Muscle of arm (tissue), 12 donors: ENCODE measurements around the gene PSMD4. TPM values are rescaled to one million over a fixed set of nuclear protein-coding genes. Genes with fewer than 3 reads are reported as not detected.

ENCODE experiments used
- DNase-seq: peaks from one replicate; pipeline ENCODE4 v3.0.0-alpha.2; 2013
- polyA plus RNA-seq, 12 donors: library from polyadenylated mRNA; unstranded; fragments of 120-200 nt; gene quantifications; one replicate each; pipeline ENCODE4 v1.2.1, GENCODE V29; 2013; ENCODE audit not compliant: insufficient read length in 12 of 12

The PSMD4 gene
- polyA plus RNA-seq, 12 donors, result 69.6 to 122 (median 110) TPM; not detected in 1

DNA sequence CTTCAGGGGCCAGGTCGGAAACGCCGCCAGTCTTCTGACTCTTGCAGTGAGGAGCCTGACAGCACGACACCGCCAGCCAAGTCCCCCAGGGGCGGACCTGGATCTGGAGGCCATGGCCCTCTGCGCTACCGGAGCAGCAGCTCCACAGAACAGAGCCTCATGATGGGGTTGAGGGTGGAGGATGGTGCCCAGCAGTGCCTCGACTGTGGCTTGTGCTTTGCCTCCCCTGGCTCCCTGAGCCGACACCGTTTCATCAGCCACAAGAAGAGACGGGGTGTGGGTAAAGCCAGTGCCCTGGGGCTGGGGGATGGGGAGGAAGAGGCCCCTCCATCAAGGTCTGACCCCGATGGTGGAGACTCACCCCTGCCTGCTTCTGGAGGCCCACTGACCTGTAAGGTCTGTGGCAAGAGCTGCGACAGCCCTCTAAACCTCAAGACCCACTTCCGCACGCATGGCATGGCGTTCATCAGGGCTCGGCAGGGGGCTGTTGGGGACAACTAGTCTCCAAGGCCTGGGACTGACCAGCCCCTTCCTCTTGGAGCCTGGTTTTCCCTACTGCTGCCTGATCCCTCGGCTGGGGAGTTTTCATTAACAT, 36.3 kb downstream of the PSMD4 start:
- DNase-seq, result no peak

DNA sequence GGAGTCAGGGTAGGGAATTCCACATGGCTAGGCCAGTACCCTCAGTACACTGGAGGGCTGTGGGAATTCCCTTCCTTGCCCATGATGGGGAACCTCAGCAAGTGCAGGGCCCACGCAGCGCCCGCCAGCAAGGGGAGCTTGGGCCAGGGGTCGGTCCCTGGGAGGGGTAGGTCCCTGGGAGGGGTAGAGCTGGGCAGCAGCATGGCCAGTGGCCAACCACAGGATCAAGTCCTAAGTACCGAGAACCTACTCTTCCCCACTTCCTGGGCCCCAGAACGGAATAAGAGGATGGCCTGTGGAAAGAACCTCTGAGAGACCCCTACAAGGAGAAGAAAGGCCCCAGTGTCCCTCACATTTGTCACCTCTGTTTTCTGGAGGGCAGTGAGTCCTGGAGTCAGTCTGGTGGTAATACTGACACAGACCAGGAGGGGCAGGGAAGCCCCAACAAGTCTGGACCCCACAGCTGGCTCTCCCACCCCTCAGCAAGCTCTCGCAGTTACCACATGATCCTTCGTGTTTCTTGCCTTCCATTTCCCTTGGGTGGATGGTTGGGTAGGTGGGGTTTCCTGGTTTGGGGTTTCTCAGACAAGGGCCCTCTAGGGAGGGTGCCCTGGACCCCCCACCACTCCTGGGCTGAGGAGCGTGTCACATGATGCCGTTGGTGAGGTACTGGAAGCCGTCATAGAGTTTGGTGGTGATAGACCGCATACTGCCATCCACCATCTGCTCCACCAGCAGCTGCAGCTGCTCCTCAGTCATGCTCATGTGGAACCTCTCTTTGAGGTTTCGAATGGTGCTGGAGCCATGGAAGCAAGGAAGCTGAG, 37.9 kb downstream of the PSMD4 start:
- no peak for DNase-seq

DNA sequence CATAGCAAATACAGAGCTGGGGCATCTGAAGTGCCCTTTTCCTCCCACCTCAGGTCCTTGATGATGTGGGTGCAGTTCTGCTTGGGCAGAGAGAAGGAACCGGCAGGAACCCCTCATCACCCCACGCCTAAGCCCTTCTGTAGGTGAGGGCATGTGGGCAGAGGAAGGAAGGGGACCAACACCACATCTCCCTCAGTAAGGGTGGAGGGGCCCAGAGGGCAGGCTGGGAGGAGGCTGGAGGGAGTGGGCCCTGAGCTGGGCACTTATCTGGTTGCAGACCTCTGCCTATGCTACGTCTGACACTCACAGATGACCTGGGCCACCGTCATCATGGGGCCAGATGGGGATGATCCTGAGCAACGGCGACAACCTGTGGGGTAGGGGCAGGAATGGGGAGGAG, 38.6 kb downstream of the PSMD4 start:
- no peak for DNase-seq

DNA sequence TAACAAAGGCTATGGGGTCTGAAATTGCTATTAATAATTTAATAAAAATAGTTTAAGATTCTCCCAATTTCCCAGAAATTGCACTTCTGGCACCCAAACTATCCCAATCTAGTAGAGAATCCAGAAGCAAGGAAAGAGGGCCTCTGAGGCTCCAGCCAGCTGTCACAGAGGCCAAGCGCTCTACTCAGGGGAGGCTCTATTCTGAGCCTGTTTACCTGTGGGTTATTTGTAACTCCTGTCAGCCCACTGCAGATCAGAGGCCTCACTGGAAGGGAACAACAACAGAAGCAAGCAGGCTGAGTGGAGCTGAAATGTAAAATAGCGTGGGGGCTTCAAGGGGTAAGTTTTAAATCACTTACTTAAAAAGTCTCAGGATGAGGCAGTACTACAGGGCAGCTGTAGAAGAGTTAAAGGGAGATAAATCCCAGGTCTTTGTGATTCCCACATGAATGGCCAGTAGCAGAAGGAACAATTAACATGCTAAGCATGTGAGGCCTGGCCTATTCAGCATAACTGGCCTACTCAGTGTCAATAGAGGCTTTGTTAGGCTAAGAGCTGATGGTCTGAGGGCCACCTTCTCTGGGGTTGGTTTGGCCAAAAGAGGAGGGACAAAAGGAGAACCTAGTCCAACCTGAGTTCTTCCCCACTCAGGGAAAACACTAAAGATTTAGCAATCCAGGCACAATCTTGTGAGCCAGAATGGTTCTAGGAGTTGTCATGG, 40.4 kb downstream of the PSMD4 start:
- no peak for DNase-seq

DNA sequence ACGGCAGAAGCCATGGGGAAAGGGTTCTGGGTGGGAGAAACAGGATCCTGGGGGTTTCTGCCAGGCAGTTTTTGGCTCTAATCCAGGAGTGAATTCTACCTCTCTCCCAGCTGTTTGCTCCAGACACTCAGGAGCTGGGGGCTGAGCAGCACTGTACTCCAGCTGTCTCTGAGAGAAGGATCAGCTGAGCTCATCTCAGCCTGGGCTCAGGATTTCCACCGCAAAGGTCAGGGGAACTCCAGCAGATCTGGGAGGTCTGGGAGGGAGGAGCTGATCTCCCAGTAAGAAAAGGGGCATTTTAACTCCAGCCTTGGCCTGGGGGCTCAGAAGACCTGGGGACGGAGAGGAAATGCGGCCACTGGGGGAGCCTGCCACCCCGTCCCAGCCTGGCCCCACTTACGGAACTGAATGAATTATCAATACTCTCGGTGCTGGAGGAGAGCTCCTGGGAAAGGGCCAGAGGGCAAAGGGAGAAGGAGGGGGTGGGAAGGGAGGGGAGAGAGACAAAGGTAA, 55.3 kb downstream of the PSMD4 start:
- DNase-seq, result peak; percentile 57

DNA sequence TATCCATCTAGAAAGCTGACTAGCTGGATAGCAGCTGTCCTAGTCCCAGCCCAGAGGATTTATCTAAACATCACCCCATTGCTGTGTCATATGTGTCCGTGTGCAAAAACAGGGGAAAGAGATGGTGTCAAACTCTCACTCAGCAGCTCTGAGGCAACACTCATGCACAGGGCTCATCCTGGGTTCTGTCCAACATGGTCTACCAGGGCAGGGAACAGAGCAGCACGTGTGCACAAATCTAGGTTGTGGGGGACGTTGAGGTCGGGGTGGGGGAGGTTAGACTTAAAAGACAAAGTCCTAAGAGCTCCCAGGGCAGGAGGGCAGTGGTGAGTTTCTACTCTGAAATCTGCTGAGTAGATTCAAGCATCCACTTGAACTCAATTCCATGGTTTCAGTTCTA, 56.5 kb downstream of the PSMD4 start:
- DNase-seq, result no peak

DNA sequence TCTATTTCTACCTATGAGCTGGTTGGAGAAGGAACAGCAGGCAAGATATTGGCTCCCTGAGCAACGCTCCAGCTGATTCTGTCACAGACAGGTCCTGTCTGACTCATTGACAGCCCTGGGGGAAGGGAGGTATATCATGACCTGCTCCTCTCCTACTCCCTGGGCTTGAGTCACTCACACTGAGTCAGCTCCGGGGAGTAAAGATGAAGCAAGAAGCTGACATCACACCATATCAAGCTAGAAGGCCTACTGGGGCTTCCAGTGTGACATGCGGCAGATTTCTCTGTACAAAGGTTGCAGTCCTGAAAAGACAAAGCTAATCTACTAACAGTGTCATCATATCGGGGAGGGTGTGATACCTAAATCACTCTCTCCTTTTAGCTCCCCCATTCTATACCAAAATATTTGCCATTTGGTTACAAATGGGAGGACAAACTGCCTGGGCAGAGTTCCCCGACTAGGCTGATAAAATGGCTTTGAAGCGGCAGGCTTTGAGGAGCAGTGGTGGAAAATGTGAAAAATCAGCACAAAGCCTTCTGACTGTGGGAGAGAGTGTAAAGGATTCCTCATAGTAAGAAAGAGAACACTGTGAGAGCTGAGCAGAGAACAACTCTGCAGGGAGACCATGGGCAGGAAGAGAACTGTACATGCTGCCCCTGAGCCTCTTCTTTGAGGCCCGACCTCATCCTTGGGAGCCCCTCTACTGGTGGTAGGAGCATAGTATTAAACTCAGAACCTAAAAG, 57.2 kb downstream of the PSMD4 start:
- DNase-seq, result no peak

DNA sequence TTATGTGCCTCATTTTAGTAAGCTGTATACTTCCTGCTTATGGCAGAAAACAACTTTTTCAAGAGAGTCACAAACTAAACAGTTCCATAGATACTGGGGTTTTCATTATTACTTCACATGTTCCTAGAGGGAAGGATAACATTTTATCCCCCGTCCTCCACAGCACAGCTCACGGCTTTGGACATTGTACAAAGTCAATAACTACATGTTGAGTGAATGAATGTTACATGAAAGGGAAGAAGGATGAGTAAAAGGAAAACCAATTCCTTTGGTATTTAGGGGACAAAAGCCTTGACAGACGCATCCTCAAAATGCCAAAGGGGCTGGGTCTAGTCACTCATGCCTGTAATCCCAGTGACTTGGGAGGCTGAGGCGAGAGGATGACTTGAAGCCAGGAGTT, 57.9 kb downstream of the PSMD4 start:
- DNase-seq, result no peak

DNA sequence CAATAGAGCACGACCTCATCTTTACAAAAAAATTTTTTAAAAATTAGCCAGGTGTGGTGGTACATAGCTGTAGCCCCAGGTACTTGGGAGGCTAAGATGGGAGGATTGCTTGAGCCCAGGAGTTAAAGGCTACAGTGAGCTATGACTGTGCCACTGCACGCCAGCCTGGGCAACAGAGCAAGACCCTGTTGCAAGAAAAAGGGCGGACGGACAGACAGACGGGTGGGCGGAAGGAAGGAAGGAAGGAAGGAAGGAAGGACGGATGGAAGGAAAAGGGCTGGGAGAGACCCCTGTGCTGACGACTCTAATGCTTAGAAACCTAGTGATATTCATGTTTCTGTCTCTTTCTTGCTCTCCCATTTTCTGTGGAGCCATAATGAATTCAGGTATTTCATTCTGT, 58.3 kb downstream of the PSMD4 start:
- no peak for DNase-seq

DNA sequence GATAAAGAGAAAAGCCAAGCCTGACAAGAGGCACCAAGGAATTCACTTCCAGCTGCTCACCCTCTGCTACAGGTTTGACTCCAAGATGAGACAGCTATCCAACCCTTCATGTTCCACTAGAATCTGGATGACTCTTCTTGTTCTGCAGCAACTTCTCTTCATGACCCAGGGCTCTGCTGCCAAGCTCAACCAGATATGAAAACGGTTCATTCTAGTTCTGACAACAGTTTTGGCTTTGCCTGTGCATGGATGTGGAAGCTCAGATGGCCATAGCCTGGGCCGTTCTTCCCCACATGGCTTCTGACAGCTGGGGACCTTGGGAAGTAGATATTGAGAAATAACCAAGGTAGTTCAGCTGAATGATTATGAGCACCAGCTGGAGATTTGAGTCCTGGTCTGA, 59.0 kb downstream of the PSMD4 start:
- no peak for DNase-seq

DNA sequence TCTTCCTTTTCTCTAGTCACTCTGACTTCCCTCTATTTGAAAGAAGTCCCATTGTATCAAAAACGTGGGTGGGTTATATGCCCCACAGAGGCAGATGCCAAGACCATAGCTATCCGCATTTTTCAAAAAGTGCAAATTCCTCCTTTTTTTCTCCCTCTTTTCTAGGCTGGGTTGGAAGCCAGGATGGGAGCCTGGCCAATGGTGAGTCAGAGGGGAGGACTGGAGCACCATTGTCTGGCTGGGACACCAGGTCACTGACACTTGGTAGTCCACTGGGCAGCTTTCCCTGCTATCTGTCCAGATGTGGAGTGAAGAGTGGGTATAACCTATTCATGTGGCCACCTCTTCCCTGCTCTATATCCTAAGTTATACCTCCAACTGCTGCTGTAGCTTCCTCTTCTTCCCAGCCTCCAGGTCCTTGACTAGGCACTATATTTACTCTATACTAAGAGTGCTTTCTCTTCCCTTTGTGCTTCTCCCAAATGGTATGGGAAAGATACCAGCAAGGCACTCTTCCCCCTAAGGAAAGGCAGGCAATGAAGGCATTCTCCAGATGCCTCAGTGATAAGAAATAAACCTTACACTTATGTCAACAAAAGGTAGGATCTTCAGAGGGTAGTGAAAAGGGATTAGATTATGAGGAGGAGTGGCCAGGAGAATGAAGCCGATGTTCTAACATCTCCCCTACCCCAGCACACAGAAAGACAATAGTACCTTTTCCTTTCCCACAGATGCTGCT, 59.8 kb downstream of the PSMD4 start:
- DNase-seq, result peak; percentile 60

DNA sequence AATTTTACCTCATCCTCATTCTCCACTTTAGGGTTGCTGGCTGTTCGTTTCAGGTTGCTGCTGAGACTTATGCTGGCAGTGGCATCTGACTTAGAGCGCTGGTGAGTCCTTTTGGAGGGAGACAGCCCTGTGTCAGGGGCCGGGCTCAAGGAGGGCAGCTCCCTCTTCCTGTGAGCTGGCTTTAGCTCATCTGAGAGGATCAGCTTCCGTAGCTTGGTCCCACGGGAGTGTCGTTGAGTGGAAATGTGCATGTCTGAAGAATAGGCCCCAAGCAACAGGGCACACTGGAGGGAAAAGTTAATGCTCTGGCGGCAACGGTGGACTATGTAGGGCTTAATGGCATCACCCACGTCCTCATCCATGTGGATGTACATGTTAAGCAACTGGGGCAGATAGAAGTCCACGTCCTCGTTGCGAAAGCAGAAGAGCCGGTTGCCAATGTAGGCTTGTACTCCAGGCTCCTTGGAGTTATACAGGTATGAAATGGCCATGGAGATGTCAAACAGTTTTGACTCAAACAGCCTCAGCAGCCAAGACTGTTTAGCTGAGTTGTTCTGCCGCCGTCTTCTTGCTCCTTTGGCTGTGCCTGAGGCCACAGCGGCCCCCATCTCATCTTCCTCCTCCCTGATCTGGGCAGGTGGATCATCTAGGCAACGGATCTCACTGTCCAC, 61.2 kb downstream of the PSMD4 start:
- DNase-seq, result no peak

Other genes starting within 250 kb of the PSMD4 start
- gene MINDY1, start 247.8 kb upstream of the PSMD4 start, polyA plus RNA-seq, result 10 to 100 TPM in 11 of 12 donors, not detected in 1; 15.5 to 35.9 (median 20.9) TPM
- gene PRUNE1, start 246.3 kb upstream of the PSMD4 start, polyA plus RNA-seq, result 10 to 100 TPM in 11 of 12 donors, not detected in 1; 22.1 to 31.7 (median 27.7) TPM
- 10 to 100 TPM in 1 of 12 donors, 1 to 10 TPM in 4, under 1 TPM in 5, not detected in 2; 0.33 to 23.1 (median 0.91) TPM for gene BNIPL, start 218.1 kb upstream of the PSMD4 start, polyA plus RNA-seq
- 10 to 100 TPM in 1 of 12 donors, 1 to 10 TPM in 10, not detected in 1; 5.1 to 11.8 (median 6.2) TPM for gene C1orf56, start 207.0 kb upstream of the PSMD4 start, polyA plus RNA-seq
- gene CDC42SE1, start 195.1 kb upstream of the PSMD4 start, polyA plus RNA-seq, result 100 to 1,000 TPM in 1 of 12 donors, 10 to 100 TPM in 11; 41.7 to 188 (median 61.7) TPM
- gene MLLT11, start 194.3 kb upstream of the PSMD4 start, polyA plus RNA-seq, result 10 to 100 TPM in 10 of 12 donors, 1 to 10 TPM in 1, not detected in 1; 8.1 to 23.4 (median 16.6) TPM
- gene GABPB2, start 184.0 kb upstream of the PSMD4 start, polyA plus RNA-seq, result 10 to 100 TPM in 1 of 12 donors, 1 to 10 TPM in 10, not detected in 1; 4.5 to 20.0 (median 6.2) TPM
- 100 to 1,000 TPM in 3 of 12 donors, 10 to 100 TPM in 8, not detected in 1; 46.0 to 132 (median 78.0) TPM for gene SEMA6C, start 108.1 kb upstream of the PSMD4 start, polyA plus RNA-seq
- gene TNFAIP8L2, start 98.1 kb upstream of the PSMD4 start, polyA plus RNA-seq, result 1 to 10 TPM in 10 of 12 donors, not detected in 2; 1.1 to 4.5 (median 1.8) TPM
- gene LYSMD1, start 88.8 kb upstream of the PSMD4 start, polyA plus RNA-seq, result 10 to 100 TPM in 10 of 12 donors, not detected in 2; 10.5 to 13.8 (median 12.0) TPM
- 10 to 100 TPM in 11 of 12 donors, not detected in 1; 23.1 to 54.8 (median 39.1) TPM for gene SCNM1, start 88.6 kb upstream of the PSMD4 start, polyA plus RNA-seq
- 10 to 100 TPM in 9 of 12 donors, 1 to 10 TPM in 1, not detected in 2; 9.8 to 62.2 (median 37.7) TPM for gene TMOD4, start 78.8 kb upstream of the PSMD4 start, polyA plus RNA-seq
- 10 to 100 TPM in 11 of 12 donors, not detected in 1; 24.7 to 53.6 (median 45.3) TPM for gene VPS72, start 64.5 kb upstream of the PSMD4 start, polyA plus RNA-seq
- 10 to 100 TPM in 11 of 12 donors, not detected in 1; 31.0 to 72.1 (median 45.1) TPM for gene PIP5K1A, start 56.2 kb upstream of the PSMD4 start, polyA plus RNA-seq
- 10 to 100 TPM in 10 of 12 donors, 1 to 10 TPM in 1, not detected in 1; 9.9 to 27.0 (median 12.3) TPM for gene ZNF687, start 27.6 kb downstream of the PSMD4 start, polyA plus RNA-seq
- gene PI4KB, start 72.7 kb downstream of the PSMD4 start, polyA plus RNA-seq, result 10 to 100 TPM in 11 of 12 donors, not detected in 1; 40.5 to 65.1 (median 50.5) TPM
- 10 to 100 TPM in 11 of 12 donors, not detected in 1; 19.0 to 33.3 (median 23.9) TPM for gene RFX5, start 92.5 kb downstream of the PSMD4 start, polyA plus RNA-seq
- 10 to 100 TPM in 11 of 12 donors, not detected in 1; 22.5 to 42.9 (median 28.8) TPM for gene SELENBP1, start 118.0 kb downstream of the PSMD4 start, polyA plus RNA-seq
- 100 to 1,000 TPM in 10 of 12 donors, 10 to 100 TPM in 1, not detected in 1; 94.7 to 173 (median 159) TPM for gene PSMB4, start 144.8 kb downstream of the PSMD4 start, polyA plus RNA-seq
- 100 to 1,000 TPM in 1 of 12 donors, 10 to 100 TPM in 10, not detected in 1; 49.0 to 118 (median 64.5) TPM for gene POGZ, start 204.8 kb downstream of the PSMD4 start, polyA plus RNA-seq